Occipital lobe (tissue), 2 donors: ENCODE data around the gene PRDM5. TPM values are rescaled to one million over a fixed set of nuclear protein-coding genes. Genes with fewer than 3 reads are reported as not detected.
"Not testable (repeated sequence)": the region's sequence is repeated elsewhere in the genome, so short reads cannot be mapped to it uniquely, and the experiment has no call there.

ENCODE experiments used
- DNase-seq: peaks from one replicate; lab custom pipeline; 2025; lab: John Stamatoyannopoulos, UW
- total RNA-seq: library from RNA; depleted of rRNA; stranded (reverse); fragments of >200 nt; gene quantifications from one replicate; pipeline ENCODE4 v1.2.3, GENCODE V29; 2014

The PRDM5 gene
- total RNA-seq, 1 donor from 2014 or later, result 17.2 TPM

DNA sequence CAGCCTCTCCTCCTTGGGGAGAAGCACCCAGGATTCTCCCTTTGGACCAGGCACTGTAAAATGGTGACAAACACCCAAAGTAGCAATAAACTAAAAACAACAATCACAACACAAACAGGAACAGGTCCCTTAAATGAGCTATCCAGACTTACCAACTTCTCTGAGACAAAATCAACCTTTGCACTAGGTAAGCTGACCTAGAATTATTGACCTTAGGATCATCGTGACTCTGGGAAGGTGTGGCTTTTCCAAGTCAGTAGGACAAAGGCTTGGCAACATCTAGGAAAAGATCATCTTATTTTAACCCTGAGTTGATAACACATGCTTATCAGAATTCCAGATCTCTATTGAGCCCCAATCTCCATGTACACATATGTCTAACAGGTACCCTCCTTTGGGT lies 166.7 kb downstream of the PRDM5 start:
- DNase-seq, result no peak

- DNase-seq, result no peak
These were observed 167.9 kb downstream of the PRDM5 start for GRCh38 chr4:120754590-120754989.

GRCh38 chr4:120753854-120754253 lies 168.7 kb downstream of the PRDM5 start:
- no peak for DNase-seq

GRCh38 chr4:120750152-120750525 lies 172.4 kb downstream of the PRDM5 start:
- no peak for DNase-seq

- no peak for DNase-seq
These were observed 172.9 kb downstream of the PRDM5 start for GRCh38 chr4:120749445-120750151.

DNA sequence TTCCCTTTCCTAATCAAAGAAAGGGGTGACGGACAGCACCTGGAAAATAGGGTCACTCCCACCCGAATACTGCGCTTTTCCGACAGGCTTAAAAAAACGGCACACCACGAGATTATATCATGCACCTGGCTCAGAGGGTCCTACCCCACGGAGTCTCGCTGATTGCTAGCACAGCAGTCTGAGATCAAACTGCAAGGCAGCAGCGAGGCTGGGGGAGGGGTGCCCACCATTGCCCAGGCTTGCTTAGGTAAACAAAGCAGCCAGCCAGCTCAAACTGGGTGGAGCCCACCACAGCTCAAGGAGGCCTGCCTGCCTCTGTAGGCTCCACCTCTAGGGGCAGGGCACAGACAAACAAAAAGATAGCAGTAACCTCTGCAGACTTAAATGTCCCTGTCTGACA lies 180.9 kb downstream of the PRDM5 start:
- not testable (repeated sequence) for DNase-seq

DNA sequence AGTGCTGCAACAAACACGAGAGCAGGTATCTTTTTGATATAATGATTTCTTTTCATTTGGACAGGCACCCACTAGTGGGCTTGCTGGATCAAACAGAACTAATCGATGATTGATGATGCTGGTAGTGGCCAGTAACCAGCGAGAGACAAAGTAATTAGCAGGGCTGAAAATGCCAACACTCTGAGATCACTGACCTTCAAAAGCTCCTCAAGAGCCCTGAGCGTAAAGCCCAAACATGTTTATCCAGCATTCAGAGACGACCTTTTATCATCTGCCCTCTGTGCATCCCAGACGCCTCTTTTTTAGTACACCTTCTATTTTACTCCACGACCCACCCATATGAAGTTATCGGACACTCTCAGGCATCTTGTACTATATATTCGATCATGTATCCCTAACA lies 186.2 kb downstream of the PRDM5 start:
- no peak for DNase-seq

DNA sequence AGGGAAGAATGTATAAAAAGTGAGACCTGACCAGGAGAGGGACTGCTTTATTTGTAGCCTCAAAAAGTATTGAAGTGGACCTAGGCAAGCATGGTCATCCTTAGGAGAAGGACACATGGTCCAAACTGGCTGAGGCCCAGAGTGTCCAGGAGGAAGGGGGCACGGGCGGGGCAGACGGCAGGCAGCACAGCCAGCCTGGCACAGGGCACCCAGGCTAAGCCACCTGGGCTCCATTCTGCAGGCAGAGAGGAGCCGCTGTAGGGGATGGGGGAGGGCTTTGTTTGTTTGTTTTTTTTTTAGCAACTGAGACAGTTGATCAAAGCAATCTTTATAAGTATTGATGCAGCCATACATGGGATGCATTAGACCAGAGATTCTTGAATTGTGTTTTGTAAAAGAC lies 188.6 kb downstream of the PRDM5 start:
- DNase-seq, result no peak

DNA sequence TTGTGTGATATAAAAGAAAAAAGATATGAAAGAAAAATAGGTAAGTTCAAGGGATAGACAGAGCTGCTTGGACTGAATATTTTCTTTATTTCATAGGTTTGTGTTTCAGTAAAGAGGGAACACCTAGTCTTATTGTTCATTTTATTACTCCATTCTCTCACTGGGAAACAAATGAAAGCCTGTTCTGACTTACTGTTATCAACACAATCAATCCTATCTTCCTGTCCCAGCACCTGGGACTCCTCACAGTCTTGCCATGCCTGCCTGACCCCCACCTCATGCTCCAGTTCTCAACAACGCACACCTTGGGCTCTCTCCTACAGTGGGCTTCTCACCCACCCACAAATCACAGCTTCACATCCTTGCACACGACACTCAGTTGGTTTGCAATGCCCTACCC lies 189.5 kb downstream of the PRDM5 start:
- DNase-seq, result no peak

DNA sequence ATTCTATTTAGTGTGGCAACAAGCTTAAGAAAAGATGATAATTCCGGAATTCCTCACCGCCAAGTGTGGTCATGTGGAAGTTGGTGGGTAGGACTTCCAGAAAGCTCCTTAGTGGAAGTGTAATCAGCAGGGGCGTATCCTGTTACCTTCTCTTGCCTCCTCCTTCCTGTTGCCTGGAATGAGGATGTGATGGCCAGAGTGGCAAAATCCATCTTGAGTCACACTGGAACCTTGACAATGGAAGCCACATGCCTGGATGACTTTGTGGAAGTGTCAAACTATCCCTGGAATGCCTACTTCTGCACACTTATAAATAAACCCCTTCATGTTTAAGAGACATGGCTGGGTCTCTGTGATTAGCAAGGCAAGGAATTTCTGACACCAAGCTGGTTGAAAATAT lies 191.0 kb downstream of the PRDM5 start:
- no peak for DNase-seq

- DNase-seq, result no peak
These were observed 191.7 kb downstream of the PRDM5 start for GRCh38 chr4:120730777-120731320.

DNA sequence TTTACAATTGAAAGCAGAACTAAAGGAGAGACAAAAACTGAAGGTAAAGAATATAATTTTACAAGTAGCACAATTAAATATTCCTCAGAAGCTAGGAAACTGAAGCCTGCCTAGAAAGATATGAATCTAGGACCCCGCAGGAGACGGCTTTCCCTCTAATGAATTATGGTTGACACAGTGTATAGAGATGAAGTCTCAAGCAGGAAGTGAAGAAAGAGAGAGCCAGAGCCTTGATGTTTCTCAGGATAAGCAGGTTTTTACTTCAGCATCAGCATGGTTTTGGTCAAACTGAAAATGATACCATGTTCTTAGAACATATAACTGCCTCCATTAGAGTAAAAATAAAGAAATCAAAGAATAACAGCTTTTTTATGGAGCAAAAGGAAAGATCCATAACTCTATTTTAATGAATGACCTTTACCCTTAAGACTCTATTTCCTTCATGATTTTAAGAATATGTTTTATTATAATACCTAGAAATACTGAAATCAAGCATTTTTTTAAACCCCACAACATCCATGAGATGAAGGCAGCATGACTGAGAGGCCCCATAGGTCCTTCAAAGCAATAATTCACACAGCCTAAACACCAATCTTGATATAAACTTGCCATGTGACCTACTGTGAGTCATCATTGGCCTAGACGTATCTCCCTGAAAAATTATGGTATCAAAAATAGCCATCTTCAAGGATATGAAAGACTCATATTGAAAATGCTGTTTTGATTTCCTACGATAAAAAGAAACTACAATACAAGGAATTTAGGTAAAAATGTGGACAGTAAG lies 193.4 kb downstream of the PRDM5 start:
- DNase-seq, result no peak

DNA sequence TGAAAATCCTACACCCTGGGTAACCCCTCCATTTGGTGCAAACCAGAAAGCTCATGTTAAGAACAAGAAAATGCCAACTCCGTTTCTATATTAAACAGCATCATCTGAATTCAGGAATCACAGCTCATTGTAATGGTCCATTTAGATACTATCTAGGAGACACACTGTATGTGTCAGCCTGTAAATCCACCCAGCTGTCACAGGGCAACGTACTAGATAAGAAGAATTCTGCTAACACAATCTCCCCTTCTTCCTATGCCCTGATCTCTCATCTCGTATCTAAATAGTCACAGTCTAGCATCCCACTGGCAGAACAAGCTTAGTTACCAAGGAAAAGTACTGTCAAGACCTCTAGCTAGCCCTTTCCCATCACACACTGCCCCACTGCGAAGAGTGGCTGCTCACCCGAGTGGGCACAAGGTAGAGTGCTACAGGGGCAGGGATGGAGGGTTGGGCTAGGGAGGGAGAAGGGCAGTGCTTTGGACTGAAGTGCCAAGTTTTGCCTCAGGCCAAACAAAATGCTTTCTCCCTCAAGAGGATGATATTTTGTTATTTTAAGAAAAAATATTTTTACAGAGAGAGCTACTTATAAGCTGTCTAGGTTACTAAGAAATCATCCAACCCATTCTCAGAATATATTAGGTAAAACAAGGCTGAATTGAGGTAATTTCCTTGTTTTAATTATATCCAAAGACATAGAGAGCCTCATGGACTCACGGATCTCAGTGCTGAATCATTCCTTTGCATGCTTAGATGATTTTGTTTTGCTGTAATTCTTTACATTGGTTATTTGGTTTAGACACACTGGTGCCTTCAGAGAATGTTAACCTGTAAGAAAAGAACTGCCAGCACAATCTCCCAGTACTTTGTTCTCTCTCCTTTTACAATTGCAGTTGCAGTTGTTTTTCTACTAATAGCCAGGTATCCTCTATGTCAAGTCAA lies 196.6 kb downstream of the PRDM5 start:
- DNase-seq, result no peak

DNA sequence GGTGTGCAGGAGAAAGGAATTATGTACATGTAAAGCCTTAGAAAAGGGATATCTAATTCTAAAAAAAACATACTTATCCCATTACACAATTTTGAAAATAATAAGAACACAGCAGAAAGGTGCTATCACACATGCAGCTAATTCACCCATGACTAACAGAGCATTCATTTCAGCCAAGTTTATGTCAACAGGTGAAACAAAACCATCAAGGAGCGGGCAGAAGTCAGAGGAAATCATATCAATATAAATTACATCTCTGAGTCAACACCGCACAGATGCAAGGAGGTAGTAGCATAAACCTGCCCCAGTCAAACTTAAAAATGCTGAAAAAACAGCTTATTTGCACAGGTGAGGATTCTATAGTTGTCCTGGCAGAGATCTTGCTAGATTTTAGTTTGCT lies 197.9 kb downstream of the PRDM5 start:
- DNase-seq, result no peak

DNA sequence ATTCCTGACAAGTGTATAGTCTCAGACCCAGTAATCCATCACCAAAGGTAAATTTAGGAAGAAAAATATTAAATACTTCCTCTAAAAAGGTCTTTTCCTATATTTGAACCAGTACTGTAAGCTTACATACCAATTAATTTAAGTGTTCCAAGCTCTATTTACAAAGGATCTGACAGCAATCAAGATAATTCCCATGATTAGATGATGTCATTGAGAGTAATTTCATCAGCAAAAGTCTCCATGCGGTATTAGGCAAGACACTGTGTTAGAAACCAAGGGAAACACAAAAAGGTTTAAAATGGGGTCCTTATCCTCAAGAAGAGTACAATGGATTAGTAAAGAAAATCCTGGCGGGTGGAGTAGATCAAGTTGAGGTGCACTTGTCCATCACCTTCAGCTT lies 198.5 kb downstream of the PRDM5 start:
- DNase-seq, result no peak

- no peak for DNase-seq
These were observed 199.4 kb downstream of the PRDM5 start for GRCh38 chr4:120723105-120723504.

DNA sequence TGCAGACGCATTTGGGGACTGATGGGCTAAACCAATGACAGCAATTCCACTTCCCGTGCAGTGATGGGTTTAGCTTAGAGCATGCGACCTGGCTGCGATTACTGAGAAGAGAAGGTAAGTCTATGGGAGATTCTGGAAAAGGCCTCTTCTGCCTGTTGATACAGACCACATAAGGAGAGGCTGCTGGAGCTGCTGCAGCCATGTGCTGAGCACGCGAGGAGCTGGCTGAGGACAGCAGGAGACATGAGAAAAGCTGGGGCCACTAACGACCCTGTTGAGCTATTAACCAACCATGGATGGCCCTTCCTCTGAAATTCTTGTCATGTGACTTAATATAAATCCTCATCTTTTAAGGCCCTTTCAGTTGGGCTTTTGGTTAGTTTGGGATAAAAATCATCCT lies 199.9 kb downstream of the PRDM5 start:
- DNase-seq, result no peak

GRCh38 chr4:120720354-120720934 lies 202.1 kb downstream of the PRDM5 start:
- DNase-seq, result no peak

- DNase-seq, result no peak
These were observed 203.5 kb downstream of the PRDM5 start for GRCh38 chr4:120718979-120719566.

GRCh38 chr4:120716346-120716745 lies 206.2 kb downstream of the PRDM5 start:
- DNase-seq, result no peak

DNA sequence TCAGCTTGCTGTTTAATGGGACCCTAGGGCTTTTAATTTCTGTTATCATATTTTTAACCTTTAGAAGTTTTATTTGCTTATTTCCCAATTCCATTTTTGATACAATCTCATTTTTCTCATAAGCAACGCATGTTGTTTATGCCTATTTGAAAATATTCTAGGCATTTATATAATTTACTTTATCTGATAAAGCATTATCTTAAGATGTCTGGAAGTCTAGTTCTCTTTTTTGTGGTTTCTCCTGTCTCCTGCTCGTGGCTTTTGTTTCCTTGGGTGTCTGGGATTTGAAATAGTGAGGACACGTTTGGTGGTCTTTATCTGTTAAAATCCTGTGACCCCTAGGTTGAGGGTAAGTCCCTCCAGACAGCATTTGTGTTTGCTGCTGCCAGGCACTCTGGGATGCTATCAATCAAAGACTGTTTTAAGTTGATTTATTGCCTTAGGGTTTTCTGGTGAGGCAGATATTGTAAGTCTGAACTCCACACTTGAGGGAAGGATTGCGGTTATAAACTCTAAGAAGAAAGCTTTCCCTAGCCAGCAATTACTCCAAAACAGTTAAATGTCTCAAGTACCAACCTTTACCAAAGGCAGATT lies 208.0 kb downstream of the PRDM5 start:
- no peak for DNase-seq
